Dedifferentiated amniotic fluid mesenchymal stem cell (primary cell): ENCODE data around the gene TCN1.
"Not testable (repeated sequence)": the region's sequence is repeated elsewhere in the genome, so short reads cannot be mapped to it uniquely, and the experiment has no call there.

ENCODE experiments used
- DNase-seq: peaks from one replicate; pipeline ENCODE4 v3.0.0-alpha.2; 2016; ENCODE audit errors: extremely low spot score

TCN1 gene, protein sequence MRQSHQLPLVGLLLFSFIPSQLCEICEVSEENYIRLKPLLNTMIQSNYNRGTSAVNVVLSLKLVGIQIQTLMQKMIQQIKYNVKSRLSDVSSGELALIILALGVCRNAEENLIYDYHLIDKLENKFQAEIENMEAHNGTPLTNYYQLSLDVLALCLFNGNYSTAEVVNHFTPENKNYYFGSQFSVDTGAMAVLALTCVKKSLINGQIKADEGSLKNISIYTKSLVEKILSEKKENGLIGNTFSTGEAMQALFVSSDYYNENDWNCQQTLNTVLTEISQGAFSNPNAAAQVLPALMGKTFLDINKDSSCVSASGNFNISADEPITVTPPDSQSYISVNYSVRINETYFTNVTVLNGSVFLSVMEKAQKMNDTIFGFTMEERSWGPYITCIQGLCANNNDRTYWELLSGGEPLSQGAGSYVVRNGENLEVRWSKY

DNA sequence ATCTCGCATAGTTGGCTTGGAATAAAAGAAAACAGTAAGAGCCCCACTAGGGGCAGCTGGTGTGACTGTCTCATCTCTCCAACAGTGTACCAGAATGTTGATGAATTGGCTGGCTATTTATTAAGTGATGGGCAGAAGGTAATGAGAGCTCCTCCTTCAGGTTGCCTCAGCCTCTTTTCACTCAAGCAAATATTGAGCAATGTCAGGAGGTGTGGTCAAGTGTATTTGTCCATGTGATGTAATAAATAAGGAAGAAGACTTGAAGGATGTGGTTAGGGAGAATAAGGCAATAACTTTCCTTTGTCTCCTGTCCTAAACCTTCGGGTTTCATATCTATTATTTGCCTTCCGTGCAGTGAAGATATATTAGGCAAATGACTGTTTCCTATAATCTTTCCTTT lies at the start of gene TCN1:
Gene TCN1, minus strand, starts transcription at position 91 of the 400 bp plus-strand sequence. Its CDS starts 17 bp downstream, at position 74.
- no peak for DNase-seq

DNA sequence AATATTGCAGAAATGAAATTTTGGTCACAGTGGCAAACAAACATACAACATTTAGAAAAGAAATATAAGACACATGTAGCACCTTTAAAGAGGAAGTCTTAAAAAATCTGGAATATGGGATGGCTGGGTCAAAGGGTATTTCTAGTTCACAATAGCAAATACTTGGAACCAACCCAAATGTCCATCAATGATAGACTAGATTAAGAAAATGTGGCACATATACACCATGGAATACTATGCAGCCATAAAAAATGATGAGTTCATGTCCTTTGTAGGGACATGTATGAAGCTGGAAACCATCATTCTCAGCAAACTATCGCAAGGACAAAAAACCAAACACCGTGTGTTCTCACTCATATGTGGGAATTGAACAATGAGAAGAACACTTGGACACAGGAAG lies 37.3 kb upstream of the TCN1 start:
- DNase-seq: not testable (repeated sequence)

DNA sequence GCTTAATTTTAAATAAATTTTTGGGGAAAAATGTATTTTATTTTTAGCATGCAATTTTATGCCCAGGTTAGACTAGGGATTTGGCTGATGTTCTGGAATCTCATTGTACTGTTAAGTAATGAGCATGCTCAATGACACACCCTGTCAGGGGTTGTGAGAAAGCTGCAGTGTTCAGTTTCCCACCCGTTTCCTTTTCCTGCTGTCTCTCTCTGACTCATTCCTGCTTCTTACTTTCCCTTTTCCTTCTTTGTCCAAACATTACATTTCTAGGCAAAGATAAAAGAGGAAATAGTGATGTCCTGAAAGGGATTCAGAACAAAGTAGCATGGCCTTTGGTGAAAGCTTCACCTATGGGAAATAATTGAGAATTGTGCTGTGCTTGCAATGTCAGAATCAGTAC lies 35.0 kb upstream of the TCN1 start:
- DNase-seq: no peak

DNA sequence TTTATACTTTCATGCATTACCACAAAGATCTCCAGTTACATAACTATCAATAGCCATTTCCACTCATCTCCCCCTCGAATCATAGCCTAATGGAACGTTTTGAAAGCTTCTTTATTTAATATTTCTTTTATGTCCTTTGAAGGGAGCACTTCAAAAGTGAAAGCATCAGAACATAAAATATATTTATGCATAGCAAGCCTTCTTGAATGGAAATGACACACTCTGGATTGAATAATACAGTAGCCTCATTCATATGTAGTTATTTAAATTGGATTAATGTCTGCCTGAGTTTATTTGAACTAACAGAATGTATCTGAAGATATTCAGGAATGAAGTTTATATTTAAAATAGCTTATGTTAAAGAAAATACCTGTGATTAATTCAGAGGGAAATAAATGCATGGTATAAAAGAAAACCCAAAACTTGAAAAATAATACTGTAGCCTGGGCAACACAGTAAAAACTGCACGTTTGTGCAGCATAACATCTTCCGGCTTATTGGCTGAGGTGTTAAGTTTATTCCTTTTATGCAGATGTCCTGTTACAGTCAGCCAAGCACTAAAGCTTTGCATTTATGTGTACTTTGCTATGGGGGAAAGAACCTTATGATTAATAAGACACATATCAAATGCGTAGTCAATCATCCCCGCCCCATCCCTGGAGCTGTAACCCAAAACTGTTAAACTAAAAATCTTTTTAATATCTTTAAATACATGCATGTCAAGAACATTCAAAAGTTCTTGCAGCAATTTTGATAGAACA lies 34.3 kb upstream of the TCN1 start:
- DNase-seq: no peak

DNA sequence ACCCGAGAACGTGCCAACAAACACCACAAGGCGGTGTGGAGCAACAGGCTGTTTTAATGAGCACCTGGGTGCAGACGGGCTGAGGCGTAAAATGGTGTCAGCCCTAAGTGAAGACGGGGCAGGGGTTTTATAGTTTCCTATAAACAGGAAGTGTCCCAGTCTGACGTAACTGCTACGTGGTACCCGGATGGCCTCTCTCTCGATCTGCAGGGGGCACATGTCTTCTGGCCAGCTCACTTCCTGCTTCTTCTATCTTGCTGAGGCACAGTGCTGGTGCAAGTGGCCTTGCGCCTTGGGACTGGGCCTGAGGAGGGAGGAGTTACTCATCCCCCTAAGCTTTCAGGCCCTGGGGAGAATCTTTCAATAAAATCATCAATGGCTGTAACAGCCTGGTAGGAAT lies 33.2 kb upstream of the TCN1 start:
- DNase-seq: no peak

DNA sequence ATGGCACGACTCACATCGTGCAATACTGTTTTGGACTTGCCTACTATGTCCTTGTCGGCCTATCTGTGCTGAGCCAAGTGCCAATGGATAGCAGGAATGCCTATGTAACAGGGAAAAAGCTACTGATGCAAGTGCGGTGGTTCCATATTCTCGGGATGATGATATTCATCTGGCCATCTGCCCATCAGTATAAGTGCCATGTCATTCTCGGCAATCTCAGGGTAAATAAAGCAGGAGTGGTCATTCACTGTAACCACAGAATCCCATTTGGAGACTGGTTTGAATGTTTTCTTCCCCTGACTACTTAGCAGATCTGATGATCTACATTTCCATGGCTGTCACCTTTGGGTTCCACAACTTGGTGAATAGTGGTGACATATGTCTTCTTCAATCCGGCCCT lies 32.4 kb upstream of the TCN1 start:
- no peak for DNase-seq

DNA sequence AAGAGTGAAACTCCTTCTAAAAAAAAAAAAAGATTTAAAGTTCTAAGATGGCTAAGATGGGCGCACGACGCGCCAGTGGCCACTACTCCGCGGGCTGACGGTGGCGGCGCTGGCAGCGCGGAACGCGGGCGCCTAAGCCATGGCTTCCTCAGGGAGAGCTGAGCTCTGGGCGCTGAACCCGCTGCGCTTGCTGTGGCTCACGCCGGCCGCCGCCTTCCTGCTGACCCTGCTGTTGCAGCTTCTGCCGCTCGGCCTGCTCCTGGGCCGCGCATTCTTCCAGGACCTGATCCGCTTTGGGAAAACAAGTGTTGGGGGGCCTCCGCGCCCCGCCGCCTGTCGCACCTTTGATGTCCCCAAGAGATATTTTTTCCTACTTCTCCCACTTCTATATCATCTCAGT lies 31.8 kb upstream of the TCN1 start:
- no peak for DNase-seq

DNA sequence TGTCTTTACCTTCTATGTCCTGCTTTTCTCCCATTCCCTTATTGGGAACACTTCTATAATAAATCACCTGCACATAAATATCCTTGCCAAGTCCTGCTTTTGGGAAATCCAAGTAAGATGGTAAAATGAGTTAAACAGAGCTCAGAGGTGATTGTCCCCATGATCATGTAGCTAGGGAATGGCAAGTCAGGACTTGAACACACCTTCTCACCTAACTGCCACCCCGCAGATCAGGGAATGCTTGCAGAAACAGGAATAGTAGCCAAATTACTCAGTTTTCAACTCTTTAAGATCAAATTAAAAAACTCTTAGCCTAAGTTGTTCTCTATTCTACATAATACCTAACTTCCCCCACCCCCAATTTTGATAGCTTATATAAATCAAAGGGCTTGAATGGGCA lies 28.3 kb upstream of the TCN1 start:
- no peak for DNase-seq

DNA sequence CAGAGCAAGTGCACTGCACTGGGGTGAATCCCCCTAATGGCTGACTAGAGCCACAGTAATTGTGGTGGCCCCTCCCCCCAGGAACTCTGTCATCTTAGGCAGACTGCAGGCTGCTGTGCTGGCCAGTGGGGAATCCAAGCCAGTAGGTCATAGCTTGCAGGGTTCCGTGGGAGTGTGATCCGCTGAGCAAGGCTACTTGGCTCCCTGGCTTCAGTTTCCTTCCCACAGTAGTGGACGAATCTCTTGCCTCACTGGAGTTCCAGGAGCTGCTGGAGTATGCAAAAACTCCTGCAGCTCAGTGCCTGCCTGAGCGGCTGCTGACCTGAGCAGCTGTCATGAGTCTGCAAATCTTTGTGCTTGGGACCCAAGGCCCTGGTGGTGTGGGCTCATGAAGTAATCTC lies 25.5 kb upstream of the TCN1 start:
- no peak for DNase-seq

DNA sequence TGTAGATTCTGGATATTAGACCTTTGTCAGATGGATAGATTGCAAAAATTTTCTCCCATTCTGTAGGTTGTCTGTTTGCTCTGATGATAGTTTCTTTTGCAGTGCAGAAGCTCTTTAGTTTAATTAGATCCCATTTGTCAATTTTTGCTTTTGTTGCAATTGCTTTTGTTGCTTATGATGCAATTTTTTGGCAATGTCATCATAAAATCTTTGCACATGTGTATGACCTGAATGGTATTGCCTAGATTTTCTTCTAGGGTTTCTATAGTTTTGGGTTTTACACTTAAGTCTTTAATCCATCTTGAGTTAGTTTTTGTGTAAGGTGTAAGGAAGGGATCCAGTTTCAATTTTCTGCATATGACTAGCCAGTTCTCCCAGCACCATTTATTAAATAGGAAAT lies 20.9 kb upstream of the TCN1 start:
- DNase-seq: not testable (repeated sequence)

DNA sequence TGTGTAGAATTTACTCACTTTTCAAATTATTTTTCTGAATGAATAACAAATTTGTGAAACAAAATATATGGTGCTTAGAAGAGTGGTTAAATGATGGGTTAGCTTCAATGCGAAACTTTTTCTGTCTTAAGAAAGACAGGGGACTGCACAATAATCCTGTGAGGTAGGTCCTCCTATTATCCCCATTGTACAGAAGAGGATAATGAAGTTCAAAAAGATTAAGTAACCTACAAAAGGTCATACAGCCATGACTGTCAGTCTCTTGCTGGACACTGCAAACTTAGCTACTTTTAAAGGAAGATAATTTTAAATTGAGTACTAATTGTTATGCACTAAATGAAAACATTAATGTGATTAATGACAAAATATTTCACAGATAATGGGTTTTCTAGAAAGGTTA lies 17.3 kb upstream of the TCN1 start:
- no peak for DNase-seq

DNA sequence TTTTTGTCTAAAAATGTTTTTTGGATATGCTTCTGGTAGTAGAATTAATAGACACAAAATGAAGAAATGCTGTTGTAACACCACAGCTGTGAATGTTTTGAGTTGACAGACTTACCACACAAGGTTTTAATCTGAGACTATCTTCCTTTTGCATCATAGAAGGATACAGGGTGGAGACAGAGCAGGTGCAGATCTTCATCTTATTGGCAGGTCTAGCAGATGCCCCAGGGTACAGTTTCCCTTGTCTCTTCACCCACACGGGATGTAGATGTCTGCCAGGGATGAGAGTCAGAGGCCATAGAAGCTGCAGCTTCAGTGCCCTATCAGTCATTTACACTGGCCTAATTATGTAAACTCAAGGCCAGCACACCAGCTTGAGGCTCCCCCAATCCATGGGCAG lies 13.3 kb upstream of the TCN1 start:
- no peak for DNase-seq

DNA sequence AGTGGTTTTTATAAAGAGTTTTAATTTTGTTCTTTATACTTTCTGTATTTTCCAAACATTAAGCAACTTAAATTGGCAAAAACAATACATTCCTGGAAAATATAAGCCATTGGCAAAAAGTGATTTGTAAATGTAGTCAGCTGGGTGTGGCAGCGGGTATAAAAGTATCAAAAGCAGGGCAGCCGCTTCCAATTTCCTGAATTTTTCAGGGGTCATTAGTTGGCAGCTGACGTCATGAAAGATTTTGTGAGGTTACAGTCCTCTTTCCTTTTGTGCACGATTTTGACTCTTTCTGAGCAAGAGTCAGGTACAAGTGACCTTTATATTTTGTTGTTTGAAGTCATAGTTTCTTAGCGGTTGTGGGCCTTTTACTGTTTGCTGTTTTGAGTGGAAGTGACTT lies 12.3 kb upstream of the TCN1 start, which contains the start of gene OOSP3:
Gene OOSP3, plus strand, starts transcription at position 208 of the 400 bp plus-strand sequence. Its CDS starts 27 bp downstream, at position 235.
- no peak for DNase-seq

DNA sequence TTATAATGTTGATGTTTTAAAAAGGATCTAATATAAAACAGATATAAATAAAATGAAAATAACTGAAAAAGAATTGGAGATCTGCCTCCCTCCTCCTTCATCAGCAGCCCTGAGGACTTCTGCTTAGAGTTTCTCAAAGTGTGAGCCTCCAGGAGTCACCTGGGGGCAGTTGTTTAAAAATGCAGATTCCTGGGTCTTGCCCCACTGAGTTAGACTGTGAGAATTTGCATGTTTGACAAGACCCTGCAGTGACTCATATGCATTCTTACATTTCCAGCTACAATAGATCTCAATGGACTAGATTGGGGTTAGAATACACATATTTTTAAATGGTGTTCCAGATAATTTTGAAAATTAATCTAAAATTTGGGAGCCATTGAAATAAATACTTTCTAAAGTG lies 11.5 kb upstream of the TCN1 start:
- no peak for DNase-seq

DNA sequence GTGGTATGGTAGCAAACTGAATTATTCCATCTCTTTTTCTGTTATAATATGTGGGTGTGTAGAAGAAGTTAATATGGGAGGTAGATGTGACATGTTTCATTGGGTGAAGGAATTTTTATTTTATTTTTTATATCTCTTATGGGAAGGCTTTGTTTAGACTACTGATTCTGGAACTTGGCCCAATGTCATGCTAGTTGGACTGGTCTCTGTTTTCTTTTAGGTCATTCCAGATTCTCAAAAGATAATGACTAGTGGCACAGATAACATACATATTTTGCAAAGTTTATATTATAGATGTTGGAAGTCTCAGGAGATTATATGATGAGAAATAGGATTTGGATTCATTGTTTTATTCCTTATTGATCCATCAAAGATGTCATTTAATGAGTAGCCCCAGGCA lies 11.0 kb upstream of the TCN1 start:
- DNase-seq: no peak

DNA sequence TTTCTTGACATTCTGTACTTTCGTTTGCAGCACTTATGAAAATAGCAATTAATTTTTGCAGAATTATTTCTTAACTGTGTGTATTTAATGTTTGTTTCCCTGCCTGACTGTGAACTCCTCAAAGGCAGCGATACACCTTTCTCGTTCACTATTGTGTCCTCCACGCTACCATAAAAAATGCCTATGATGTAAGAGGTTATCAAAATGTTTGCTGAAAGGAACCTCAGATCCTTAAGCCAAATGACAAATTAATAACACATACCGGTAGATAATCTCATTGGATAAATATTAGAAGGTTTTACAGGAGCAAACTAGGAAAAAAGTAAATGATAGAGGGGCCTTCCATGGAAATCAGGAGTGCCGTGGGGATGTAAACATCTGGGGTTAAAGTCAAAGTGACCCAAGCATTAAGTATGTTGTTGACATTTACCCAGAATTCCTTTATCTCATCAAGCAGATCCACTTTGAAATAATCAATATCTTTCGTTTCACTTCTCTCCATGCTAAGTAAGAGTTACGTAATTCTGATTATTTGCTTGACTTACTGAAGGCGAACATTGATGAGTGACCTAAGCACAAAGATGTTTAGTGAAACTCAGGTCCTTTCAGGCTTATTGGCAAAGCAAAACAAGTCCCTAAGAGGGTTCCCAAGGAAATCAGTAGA lies 9.7 kb upstream of the TCN1 start:
- DNase-seq: no peak

DNA sequence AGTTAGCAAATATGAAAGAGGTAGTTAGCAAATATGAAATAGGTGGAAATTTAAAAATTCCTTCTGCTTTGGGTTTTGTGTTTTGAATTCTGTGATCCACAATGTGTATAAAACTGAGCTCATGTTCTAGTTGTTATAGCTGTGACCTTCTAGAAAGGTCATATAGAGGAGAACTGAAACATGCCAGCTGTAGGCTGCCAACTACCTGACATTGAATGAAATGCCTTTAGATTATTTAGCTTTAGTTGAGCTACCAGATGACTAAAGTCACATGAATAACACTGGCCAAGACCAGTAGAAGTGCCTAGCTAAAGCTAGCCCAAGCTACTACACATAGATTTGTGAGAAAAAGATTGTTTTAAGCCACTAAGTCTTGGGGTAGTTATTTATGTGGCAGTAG lies 5.8 kb upstream of the TCN1 start:
- no peak for DNase-seq

DNA sequence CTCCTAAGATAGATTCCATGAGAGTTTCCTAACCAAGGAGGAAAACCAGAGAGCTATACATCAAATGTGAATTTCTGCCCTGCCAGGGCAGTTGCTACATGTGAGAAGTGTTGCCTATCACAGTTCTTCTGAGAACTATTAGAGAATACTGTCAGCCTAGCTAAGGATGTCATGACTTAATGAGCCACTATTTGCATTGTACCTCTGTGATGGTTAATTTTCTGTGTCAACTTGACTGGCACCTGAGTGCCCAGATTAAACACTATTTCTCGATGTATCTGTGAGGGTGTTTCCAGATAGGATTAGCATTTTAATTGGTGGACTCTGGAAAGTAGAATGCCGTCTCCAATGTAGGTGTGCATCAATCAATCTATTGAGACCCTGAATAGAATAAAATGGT lies 1.7 kb upstream of the TCN1 start:
- DNase-seq: no peak

DNA sequence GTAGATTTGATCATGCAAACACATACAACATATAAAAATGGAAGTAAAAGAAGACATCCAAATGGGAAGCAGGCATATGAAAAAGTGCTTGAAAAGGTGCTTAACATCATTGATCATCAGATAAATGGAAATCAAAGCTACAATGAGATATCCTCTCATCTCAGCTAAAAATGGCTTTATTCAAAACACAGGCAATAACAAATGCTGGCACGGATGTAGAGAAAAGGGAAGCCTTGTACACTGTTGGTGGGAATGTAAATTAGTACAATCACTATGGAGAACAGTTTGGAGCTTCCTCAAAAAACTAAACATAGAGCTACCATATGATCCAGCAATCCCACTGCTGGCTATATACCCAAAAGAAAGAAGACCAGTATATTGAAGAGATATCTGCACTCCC lies 549 bp upstream of the TCN1 start:
- DNase-seq: no peak

DNA sequence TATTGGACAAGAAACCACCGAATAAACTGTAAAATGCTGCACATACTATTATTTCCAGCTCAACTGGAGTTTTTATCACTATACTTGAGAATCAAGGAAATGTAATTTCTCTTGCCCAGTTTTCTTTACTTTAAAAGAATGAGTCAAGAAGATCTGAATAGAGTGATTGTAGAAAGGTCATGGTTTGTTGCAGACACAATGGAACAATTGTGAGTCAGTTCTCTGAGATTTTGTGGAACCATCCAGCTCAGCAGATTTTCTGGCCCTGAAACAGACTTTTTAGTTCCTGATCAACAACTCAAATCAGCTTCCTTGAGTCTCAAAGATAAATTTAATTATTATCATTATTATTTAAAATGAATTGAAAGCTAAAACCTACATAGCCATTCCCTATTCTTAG lies 1.3 kb downstream of the TCN1 start:
- no peak for DNase-seq

DNA sequence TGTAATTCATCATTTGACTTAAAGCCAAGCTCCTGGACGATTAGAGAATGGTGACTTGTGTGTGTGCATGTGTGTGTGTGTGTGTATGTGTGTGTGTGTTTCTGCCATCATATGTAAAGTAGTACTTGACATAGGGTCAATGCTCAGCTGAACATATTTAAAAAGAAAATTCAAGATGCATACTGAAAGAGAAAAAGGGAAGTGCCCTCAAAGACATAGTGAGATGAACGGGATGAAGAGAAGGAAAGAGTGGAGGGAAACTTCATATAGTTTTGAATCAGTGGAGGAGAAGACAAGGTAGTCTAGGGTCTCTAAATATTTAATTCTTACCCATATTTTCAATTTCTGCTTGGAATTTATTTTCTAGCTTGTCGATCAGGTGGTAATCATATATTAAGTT lies 4.0 kb downstream of the TCN1 start:
- no peak for DNase-seq

DNA sequence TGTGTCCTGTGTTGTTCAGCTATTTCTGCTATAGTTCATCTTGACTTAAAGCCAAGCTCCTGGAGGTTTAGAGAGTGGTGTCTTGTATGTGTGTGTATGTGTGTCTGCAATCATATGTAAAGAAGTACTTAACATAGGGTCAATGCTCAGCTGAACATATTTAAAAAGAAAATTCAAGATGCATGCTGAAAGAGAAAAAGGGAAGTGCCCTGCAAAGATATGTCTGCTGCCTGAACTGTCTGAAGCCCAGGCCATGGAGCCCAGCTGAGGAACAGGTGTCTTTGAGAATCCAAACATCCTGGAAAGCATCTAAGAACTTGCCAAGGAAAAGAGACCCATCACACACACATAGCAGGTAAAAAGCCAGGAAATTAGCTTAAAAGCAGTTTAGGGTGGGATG lies 6.6 kb downstream of the TCN1 start:
- DNase-seq: no peak
